HepG2 (cell line): ENCODE measurements around the gene SHF. TPM values are rescaled to one million over a fixed set of nuclear protein-coding genes. Genes with fewer than 3 reads are reported as not detected.

Source experiments
- ATAC-seq: fragments of 200-7000 bp; cut with Tn5 transposase; 3 replicates; pipeline ENCODE4 v1.9.1; 2020; ENCODE audit warnings: mild to moderate bottlenecking, moderate library complexity
- BruUV-seq: library from RNA; stranded (reverse); fragments of 400-500 nt; replicated peaks from 2 replicates; lab custom pipeline; 2021; lab: Mats Ljungman, UMichigan
- CTCF ChIA-PET: fragments of 300-600 bp; formaldehyde crosslinking; extraction: SDS; loops from one replicate; lab custom pipeline; 2021; ENCODE audit warnings: low total read pairs, inconsistent platforms, low intra/inter-chr PET ratio; lab: Yijun Ruan, JAX
- POLR2A ChIA-PET: fragments of 350-600 bp; sonication (Branson Sonifier 250); formaldehyde crosslinking; loops from one replicate; lab custom pipeline; 2020; ENCODE audit warnings: antibody characterized with exemption, inconsistent platforms; lab: Yijun Ruan, JAX
- DNase-seq: peaks from one replicate; pipeline ENCODE4 v3.0.0-alpha.2; 2015; ENCODE audit warnings: low spot score
- FAIRE-seq: peaks from 3 replicates; lab custom pipeline; 2011; peaks lifted over from hg19 to GRCh38; lab: Jason Lieb, UNC
- H2AFZ ChIP-seq: one replicate; pipeline ENCODE4 v1.6.1; 2011; ENCODE audit warnings: low read length, inconsistent platforms
- H3K27ac ChIP-seq: fragments of 300-600 bp; 3 replicates; pipeline ENCODE4 v1.8.0; 2011; ENCODE audit warnings: mixed run types, mild to moderate bottlenecking, mixed read lengths, low read length, inconsistent platforms; ENCODE audit not compliant: insufficient read depth; ENCODE audit errors: extremely low read length
- H3K27me3 ChIP-seq, 2 experiments: fragments of 200-600 bp in 1 of 2; 2 replicates in 1 of 2; 3 replicates in 1 of 2; pipeline versions ENCODE4 v1.6.0 to v1.8.0; 2011; ENCODE audit warnings: low read length in 2 of 2, mild to moderate bottlenecking in 2 of 2, moderate library complexity in 2 of 2, inconsistent platforms in 1 of 2; ENCODE audit not compliant: insufficient read depth in 2 of 2, control insufficient read depth in 1 of 2
- H3K36me3 ChIP-seq, 2 experiments: fragments of 200-600 bp in 1 of 2; replicated peaks in 1 of 2; 2 replicates in 1 of 2; 3 replicates in 1 of 2; pipeline versions ENCODE4 v1.5.1 to v1.8.0; 2011; ENCODE audit warnings: low read length in 2 of 2, inconsistent platforms in 1 of 2; ENCODE audit not compliant: insufficient read depth in 2 of 2, control insufficient read depth in 1 of 2
- H3K4me1 ChIP-seq: 2 replicates; pipeline ENCODE4 v1.5.1; 2012; ENCODE audit warnings: low read length, inconsistent platforms; ENCODE audit not compliant: insufficient read depth
- H3K4me2 ChIP-seq: 2 replicates; pipeline ENCODE4 v1.6.0; 2011; ENCODE audit warnings: low read depth, low read length, inconsistent platforms
- H3K4me3 ChIP-seq, 3 experiments: fragments of 200-600 bp in 1 of 3; sonication (generic), shearing (Covaris generic) in 1 of 3; replicated peaks in 1 of 3; 2 replicates each; pipeline ENCODE4 v1.5.1; 2011 to 2016; ENCODE audit warnings: low read length in 3 of 3, inconsistent platforms in 2 of 3, low read depth in 2 of 3, mild to moderate bottlenecking in 2 of 3, control low read depth in 1 of 3, mixed read lengths in 1 of 3; ENCODE audit not compliant: insufficient read depth in 1 of 3
- H3K79me2 ChIP-seq: one replicate; pipeline ENCODE4 v1.6.1; 2011; ENCODE audit warnings: low read length, inconsistent platforms; ENCODE audit not compliant: insufficient read depth
- H3K9ac ChIP-seq: 2 replicates; pipeline ENCODE4 v1.6.0; 2011; ENCODE audit warnings: mild to moderate bottlenecking, low read depth, low read length, inconsistent platforms; ENCODE audit not compliant: insufficient read depth
- H3K9me3 ChIP-seq: 2 replicates; pipeline ENCODE4 v1.5.1; 2012; ENCODE audit warnings: mild to moderate bottlenecking, low read length
- H4K20me1 ChIP-seq: 2 replicates; pipeline ENCODE4 v1.6.0; 2011; ENCODE audit warnings: inconsistent platforms, mild to moderate bottlenecking, low read length, moderate library complexity; ENCODE audit not compliant: insufficient read depth
- CC2D1A ChIP-seq: sonication (generic); formaldehyde crosslinking; IDR thresholded peaks from 2 replicates; pipeline ENCODE4 v1.8.1; 2023; ENCODE audit warnings: mild to moderate bottlenecking, missing genetic modification reagents
- FOSL1 ChIP-seq: sonication (generic); formaldehyde crosslinking; IDR thresholded peaks from 2 replicates; pipeline ENCODE4 v1.9.0; 2021; ENCODE audit warnings: missing genetic modification reagents, borderline replicate concordance
- GABPA ChIP-seq, 2 experiments: IDR thresholded peaks; 2 replicates each; pipeline ENCODE4 v1.6.1; 2011 to 2016; ENCODE audit warnings: low read depth in 2 of 2, low read length in 1 of 2, missing biosample characterization in 1 of 2, missing genetic modification characterization in 1 of 2
- MAFK ChIP-seq, 2 experiments: IDR thresholded peaks in 1 of 2; conservative IDR thresholded peaks in 1 of 2; 2 replicates each; pipeline ENCODE4 v1.6.1; 2011; ENCODE audit warnings: improper control_type of control experiment in 2 of 2, low read length in 2 of 2
- MBNL3 ChIP-seq: fragments of 250-450 bp; sonication (Bioruptor Pico); conservative IDR thresholded peaks from 2 replicates; pipeline ENCODE4 v1.8.0; 2022; ENCODE audit warnings: mild to moderate bottlenecking, inconsistent platforms
- NFE2 ChIP-seq: sonication (generic); formaldehyde crosslinking; IDR thresholded peaks from 2 replicates; pipeline ENCODE4 v1.4.0; 2020; ENCODE audit warnings: missing genetic modification reagents
- NFE2L2 ChIP-seq: fragments of 150-350 bp; IDR thresholded peaks from 2 replicates; pipeline ENCODE4 v1.6.1; 2014; ENCODE audit warnings: low read length
- NRL ChIP-seq: sonication (generic); formaldehyde crosslinking; IDR thresholded peaks from 2 replicates; pipeline ENCODE4 v1.5.0; 2020; ENCODE audit warnings: missing genetic modification reagents, mild to moderate bottlenecking, moderate library complexity, borderline replicate concordance
- PHF21A ChIP-seq: sonication (generic); formaldehyde crosslinking; IDR thresholded peaks from 2 replicates; pipeline ENCODE4 v1.5.0; 2020; ENCODE audit warnings: mild to moderate bottlenecking, missing genetic modification reagents
- SMARCE1 ChIP-seq: fragments of 450-650 bp; IDR thresholded peaks from 2 replicates; pipeline ENCODE4 v1.6.1; 2017; ENCODE audit warnings: borderline replicate concordance
- SNAPC2 ChIP-seq: sonication (generic); formaldehyde crosslinking; IDR thresholded peaks from 2 replicates; pipeline ENCODE4 v1.8.1; 2022; ENCODE audit warnings: mild to moderate bottlenecking, missing genetic modification reagents
- ZNF33B ChIP-seq: sonication (generic); formaldehyde crosslinking; IDR thresholded peaks from 2 replicates; pipeline ENCODE4 v1.5.1; 2020; ENCODE audit warnings: mild to moderate bottlenecking, missing genetic modification reagents
- ZNF792 ChIP-seq: IDR thresholded peaks from 2 replicates; pipeline ENCODE4 v1.6.1; 2016
- WGBS: methylation state at CpG from one replicate; pipeline ENCODE4 v1.1.6; 2017; ENCODE audit warnings: low lambda C conversion rate; 5-methylcytosine and 5-hydroxymethylcytosine counted together
- in situ Hi-C: cut with HindIII; loops from 2 replicates; pipeline ENCODE4 v1.10.0; 2017; ENCODE audit warnings: low pct_unique_long_range_greater_than_20kb; ENCODE audit not compliant: extremely low pct_ligation_motif_present
- intact Hi-C: fragments of 100-400 bp; cut with micrococcal nuclease; formaldehyde crosslinking; loops from one replicate; pipeline ENCODE4 v1.10.0; 2022; ENCODE audit not compliant: unreplicated experiment
- polyA plus RNA-seq, 8 experiments: library from polyadenylated mRNA; depleted of rRNA in 3 of 8; stranded (reverse) in 7 of 8; unstranded in 1 of 8; fragments of >200 nt; fragmentation: Illumina TruSeq in 4 of 8; extraction: Trizol in 4 of 8; gene quantifications; 2 replicates each; pipeline versions ENCODE4 v1.2.1 to v1.2.3, GENCODE V29; 2011 to 2016; ENCODE audit warnings: low read depth in 4 of 8, missing spikeins in 1 of 8, mixed read lengths in 1 of 8; ENCODE audit not compliant: insufficient read depth in 1 of 8
- total RNA-seq, 5 experiments: library from RNA; depleted of rRNA; stranded (reverse); fragments of >200 nt; fragmentation: Illumina TruSeq; extraction: Trizol; gene quantifications; 2 replicates each; pipeline ENCODE4 v1.2.3, GENCODE V29; 2016; ENCODE audit warnings: low read depth in 1 of 5
- TF ChIP-seq, protein P1 (sequence below): sonication (generic); formaldehyde crosslinking; IDR thresholded peaks from 2 replicates; pipeline ENCODE4 v1.8.0; 2022; ENCODE audit warnings: missing genetic modification reagents, low read depth, mild to moderate bottlenecking, borderline replicate concordance
- TF ChIP-seq, protein P2 (sequence below): sonication (generic); formaldehyde crosslinking; IDR thresholded peaks from 2 replicates; pipeline ENCODE4 v1.9.0; 2022; ENCODE audit warnings: low read depth, missing genetic modification reagents
- TF ChIP-seq, protein P3 (sequence below): sonication (generic); formaldehyde crosslinking; IDR thresholded peaks from 2 replicates; pipeline ENCODE4 v1.4.0; 2020; ENCODE audit warnings: mild to moderate bottlenecking, missing genetic modification reagents
- TF ChIP-seq, protein P4 (sequence below): sonication (generic); formaldehyde crosslinking; IDR thresholded peaks from 2 replicates; pipeline ENCODE4 v1.4.0; 2020; ENCODE audit warnings: missing genetic modification reagents; ENCODE audit errors: not compliant biosample characterization
- TF ChIP-seq, protein P5 (sequence below): sonication (generic); formaldehyde crosslinking; IDR thresholded peaks from 2 replicates; pipeline ENCODE4 v1.9.0; 2021; ENCODE audit warnings: missing genetic modification reagents, mild to moderate bottlenecking, borderline replicate concordance

SHF gene
- total and polyA plus RNA-seq, 2 of the 13 experiments (the other 11 are each of a cell fraction or from before 2014, with no cell fraction given) = 20.9 to 25.5 TPM

DNA sequence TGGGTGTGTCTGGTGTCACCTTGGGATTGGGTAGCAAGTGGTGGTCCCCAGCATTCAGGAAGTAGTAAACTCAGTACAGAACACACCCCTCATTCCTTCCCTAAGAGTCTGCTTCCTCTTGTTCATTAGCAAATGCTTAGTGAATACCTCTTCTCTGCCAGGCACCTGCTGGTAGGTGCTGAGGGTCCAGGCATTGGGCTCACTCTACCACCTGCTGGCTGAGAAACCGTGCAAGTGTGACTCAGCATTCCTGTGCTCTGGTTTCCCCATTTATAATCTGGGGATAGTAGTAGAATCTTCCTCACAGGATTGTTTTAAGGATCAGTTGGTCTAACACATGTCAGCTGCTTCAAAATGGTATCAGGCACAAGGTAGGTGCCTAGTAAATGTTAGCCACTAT, 4.8 kb downstream of the SHF start:
- in situ Hi-C loops (no loop called here), intact Hi-C loops (no loop called here)
- H3K9ac ChIP-seq = no peak overlapping the region
- POLR2A ChIA-PET = interaction anchor here (1.0 to 1.4 kb wide), 3 partner anchors 15 to 96 kb away, joined by 3 to 4 read pairs (median 3); no protein-coding TSS in a partner anchor
- no peak overlapping the region for H2AFZ ChIP-seq
- H3K4me2 ChIP-seq = 0 out of 2 replicates have a peak overlapping the region, but pooled peaks have one; percentile 79
- FAIRE-seq (no peak), DNase-seq (no peak)
- no peaks in the 10 kb centered on the region for H3K27me3 ChIP-seq
- TF ChIP-seq SNAPC2 (CRISPR knock-in tag) (no peak), PHF21A (CRISPR knock-in tag) (no peak), SMARCE1 (no peak), MAFK (conservative IDR thresholded peaks at IDR 0.05 in 1 of 2, IDR thresholded peaks at IDR 0.05 in 1 of 2; ENCODE audit: low read length in 2 of 2) (peak; percentile 39 to 57), ZNF792 (CRISPR knock-in tag) (no peak), FOSL1 (no peak), CC2D1A (no peak), NFE2L2 (peak; percentile 93), MBNL3 (CRISPR knock-in tag) (no peak), GABPA (IDR thresholded peaks at IDR 0.05; ENCODE audit: low read depth, low read length) (no peak), GABPA (CRISPR knock-in tag; IDR thresholded peaks at IDR 0.05; ENCODE audit: low read depth) (no peak), ZNF33B (CRISPR knock-in tag) (no peak), NFE2 (CRISPR knock-in tag) (peak; percentile 89), NRL (CRISPR knock-in tag) (no peak)
- TF ChIP-seq, protein P1, sequence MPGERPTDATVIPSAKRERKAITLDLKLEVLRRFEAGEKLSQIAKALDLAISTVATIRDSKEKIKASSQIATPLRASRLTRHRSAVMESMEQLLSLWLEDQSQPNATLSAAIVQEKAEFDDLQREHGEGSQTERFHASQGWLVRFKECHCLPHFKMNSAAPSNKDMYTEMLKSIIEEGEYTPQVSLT (CRISPR knock-in tag) = no peak
- TF ChIP-seq, protein P2, sequence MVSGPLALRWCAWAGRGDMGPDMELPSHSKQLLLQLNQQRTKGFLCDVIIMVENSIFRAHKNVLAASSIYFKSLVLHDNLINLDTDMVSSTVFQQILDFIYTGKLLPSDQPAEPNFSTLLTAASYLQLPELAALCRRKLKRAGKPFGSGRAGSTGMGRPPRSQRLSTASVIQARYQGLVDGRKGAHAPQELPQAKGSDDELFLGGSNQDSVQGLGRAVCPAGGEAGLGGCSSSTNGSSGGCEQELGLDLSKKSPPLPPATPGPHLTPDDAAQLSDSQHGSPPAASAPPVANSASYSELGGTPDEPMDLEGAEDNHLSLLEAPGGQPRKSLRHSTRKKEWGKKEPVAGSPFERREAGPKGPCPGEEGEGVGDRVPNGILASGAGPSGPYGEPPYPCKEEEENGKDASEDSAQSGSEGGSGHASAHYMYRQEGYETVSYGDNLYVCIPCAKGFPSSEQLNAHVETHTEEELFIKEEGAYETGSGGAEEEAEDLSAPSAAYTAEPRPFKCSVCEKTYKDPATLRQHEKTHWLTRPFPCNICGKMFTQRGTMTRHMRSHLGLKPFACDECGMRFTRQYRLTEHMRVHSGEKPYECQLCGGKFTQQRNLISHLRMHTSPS (CRISPR knock-in tag) = no peak
- TF ChIP-seq, protein P3, sequence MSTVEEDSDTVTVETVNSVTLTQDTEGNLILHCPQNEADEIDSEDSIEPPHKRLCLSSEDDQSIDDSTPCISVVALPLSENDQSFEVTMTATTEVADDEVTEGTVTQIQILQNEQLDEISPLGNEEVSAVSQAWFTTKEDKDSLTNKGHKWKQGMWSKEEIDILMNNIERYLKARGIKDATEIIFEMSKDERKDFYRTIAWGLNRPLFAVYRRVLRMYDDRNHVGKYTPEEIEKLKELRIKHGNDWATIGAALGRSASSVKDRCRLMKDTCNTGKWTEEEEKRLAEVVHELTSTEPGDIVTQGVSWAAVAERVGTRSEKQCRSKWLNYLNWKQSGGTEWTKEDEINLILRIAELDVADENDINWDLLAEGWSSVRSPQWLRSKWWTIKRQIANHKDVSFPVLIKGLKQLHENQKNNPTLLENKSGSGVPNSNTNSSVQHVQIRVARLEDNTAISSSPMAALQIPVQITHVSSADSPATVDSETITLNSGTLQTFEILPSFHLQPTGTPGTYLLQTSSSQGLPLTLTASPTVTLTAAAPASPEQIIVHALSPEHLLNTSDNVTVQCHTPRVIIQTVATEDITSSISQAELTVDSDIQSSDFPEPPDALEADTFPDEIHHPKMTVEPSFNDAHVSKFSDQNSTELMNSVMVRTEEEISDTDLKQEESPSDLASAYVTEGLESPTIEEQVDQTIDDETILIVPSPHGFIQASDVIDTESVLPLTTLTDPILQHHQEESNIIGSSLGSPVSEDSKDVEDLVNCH (CRISPR knock-in tag) = no peak
- TF ChIP-seq, protein P4, sequence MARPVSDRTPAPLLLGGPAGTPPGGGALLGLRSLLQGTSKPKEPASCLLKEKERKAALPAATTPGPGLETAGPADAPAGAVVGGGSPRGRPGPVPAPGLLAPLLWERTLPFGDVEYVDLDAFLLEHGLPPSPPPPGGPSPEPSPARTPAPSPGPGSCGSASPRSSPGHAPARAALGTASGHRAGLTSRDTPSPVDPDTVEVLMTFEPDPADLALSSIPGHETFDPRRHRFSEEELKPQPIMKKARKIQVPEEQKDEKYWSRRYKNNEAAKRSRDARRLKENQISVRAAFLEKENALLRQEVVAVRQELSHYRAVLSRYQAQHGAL (CRISPR knock-in tag) = no peak
- TF ChIP-seq, protein P5, sequence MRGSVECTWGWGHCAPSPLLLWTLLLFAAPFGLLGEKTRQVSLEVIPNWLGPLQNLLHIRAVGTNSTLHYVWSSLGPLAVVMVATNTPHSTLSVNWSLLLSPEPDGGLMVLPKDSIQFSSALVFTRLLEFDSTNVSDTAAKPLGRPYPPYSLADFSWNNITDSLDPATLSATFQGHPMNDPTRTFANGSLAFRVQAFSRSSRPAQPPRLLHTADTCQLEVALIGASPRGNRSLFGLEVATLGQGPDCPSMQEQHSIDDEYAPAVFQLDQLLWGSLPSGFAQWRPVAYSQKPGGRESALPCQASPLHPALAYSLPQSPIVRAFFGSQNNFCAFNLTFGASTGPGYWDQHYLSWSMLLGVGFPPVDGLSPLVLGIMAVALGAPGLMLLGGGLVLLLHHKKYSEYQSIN (CRISPR knock-in tag) = no peak
- TF ChIP-seq, all 625 proteins: peak for 3
- CTCF ChIA-PET = no interaction called here
- peak overlapping the region; percentile 20 for H3K27ac ChIP-seq
- no peak for ATAC-seq
- no peaks in the 10 kb centered on the region for H3K9me3 ChIP-seq
- H3K79me2 ChIP-seq = peaks cover 73% of the 10 kb centered on the region
- peaks cover 31% of the 10 kb centered on the region for H4K20me1 ChIP-seq
- BruUV-seq = no TSS peak
- 78% methylated on average over 1 of the region's 1 CpG for WGBS
- no peak overlapping the region for H3K4me3 ChIP-seq
- H3K36me3 ChIP-seq = peaks cover 6 to 9% of the 10 kb centered on the region in 2 experiments
- H3K4me1 ChIP-seq = peaks cover 63% of the 10 kb centered on the region
